Esophagus squamous epithelium (tissue), 4 donors: ENCODE measurements around the gene NR1D1.

Experiments
- POLR2A ChIP-seq, 4 donors: fragments of 450-650 bp; IDR thresholded peaks; one replicate each; pipeline ENCODE4 v1.6.1; 2017; ENCODE audit warnings: antibody characterized with exemption in 4 of 4, mild to moderate bottlenecking in 4 of 4, moderate library complexity in 3 of 4
- TF ChIP-seq, protein P1 (sequence below), 6 experiments: fragments of 450-650 bp in 4 of 6; fragments of 200-600 bp in 2 of 6; sonication (generic) in 2 of 6; IDR thresholded peaks; one replicate each; pipeline ENCODE4 v1.5.1; 2016 to 2019; ENCODE audit warnings: antibody characterized with exemption in 6 of 6, mild to moderate bottlenecking in 4 of 6, moderate library complexity in 4 of 6

DNA sequence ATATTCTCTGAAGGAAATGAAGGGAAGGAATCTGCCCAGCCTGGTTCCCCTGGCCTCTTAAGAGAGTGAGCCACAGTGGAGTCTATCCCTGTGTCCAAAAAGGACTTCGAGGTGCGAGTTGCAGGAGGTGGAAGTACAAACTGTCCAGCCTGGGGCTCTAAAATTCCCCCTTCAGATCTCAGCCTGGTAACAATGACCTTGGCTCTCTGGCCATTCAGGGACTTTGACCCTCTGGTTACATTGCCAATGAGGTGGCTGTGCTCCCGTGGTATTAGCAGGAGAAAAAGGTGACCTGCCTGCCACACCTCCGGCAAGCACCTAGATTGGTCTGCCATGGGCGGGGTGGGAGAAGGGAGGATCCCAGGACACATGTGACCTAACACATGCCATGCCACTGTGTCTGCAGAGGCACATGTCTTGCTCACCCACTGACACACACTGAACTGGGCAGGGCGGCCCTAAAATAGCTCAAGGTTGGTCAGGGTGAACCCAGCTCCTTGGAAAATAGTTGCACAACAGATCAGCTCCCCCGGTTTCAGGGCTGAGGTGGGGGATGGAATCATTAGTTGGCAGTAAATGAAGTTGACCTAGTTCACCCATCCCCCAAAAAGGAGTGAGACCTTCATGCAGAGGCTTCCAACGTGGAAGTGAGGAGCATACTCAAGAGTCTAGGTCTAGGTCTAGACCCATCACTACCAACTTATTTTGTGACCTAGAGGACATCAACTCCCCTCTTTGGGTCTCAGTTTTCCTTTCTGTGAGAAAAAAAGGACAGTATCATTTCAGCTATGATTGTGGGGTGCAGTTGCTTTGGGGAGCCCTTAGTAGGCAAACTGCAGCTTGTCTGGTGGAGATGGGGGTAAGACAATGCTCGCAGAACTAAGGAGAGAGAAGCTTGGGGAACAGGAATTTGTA lies 2.2 kb downstream of the NR1D1 start:
- TF ChIP-seq POLR2A (IDR thresholded peaks at IDR 0.05), result peak in 2 of 4 donors; percentile 22 to 32
- TF ChIP-seq, protein P1, sequence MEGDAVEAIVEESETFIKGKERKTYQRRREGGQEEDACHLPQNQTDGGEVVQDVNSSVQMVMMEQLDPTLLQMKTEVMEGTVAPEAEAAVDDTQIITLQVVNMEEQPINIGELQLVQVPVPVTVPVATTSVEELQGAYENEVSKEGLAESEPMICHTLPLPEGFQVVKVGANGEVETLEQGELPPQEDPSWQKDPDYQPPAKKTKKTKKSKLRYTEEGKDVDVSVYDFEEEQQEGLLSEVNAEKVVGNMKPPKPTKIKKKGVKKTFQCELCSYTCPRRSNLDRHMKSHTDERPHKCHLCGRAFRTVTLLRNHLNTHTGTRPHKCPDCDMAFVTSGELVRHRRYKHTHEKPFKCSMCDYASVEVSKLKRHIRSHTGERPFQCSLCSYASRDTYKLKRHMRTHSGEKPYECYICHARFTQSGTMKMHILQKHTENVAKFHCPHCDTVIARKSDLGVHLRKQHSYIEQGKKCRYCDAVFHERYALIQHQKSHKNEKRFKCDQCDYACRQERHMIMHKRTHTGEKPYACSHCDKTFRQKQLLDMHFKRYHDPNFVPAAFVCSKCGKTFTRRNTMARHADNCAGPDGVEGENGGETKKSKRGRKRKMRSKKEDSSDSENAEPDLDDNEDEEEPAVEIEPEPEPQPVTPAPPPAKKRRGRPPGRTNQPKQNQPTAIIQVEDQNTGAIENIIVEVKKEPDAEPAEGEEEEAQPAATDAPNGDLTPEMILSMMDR (IDR thresholded peaks at IDR 0.05), result peak in 2 of 6 experiments; percentile 4
